Liver (tissue), 9 donors: ENCODE data around the gene ERMARD. TPM values are rescaled to one million over a fixed set of nuclear protein-coding genes. Genes with fewer than 3 reads are reported as not detected.

Experiments used
- DNase-seq: peaks from one replicate; pipeline ENCODE4 v3.0.0-alpha.2; 2017; ENCODE audit warnings: low spot score
- H3K27ac ChIP-seq, 2 donors: one replicate each; pipeline ENCODE4 v1.7.0; 2013; ENCODE audit warnings: inconsistent platforms in 2 of 2, low read length in 2 of 2, control low read depth in 1 of 2, low read depth in 1 of 2, mild to moderate bottlenecking in 1 of 2
- H3K27me3 ChIP-seq, 4 donors: one replicate each; pipeline versions ENCODE4 v1.6.1 to v1.7.0; 2013; ENCODE audit warnings: low read length in 3 of 4, inconsistent platforms in 1 of 4, mild to moderate bottlenecking in 1 of 4, moderate library complexity in 1 of 4; ENCODE audit not compliant: control insufficient read depth in 4 of 4, insufficient read depth in 4 of 4
- H3K36me3 ChIP-seq, 4 donors: one replicate each; pipeline versions ENCODE4 v1.6.1 to v1.7.0; 2013; ENCODE audit warnings: low read length in 3 of 4, mild to moderate bottlenecking in 3 of 4, low read depth in 1 of 4, moderate library complexity in 1 of 4; ENCODE audit not compliant: control insufficient read depth in 4 of 4, insufficient read depth in 3 of 4
- H3K4me1 ChIP-seq, 4 donors: one replicate each; pipeline versions ENCODE4 v1.6.1 to v1.7.0; 2013; ENCODE audit warnings: low read length in 3 of 4, mild to moderate bottlenecking in 3 of 4, moderate library complexity in 1 of 4; ENCODE audit not compliant: control insufficient read depth in 4 of 4, insufficient read depth in 4 of 4
- H3K4me3 ChIP-seq, 3 donors: one replicate each; pipeline versions ENCODE4 v1.6.1 to v1.7.0; 2013; ENCODE audit warnings: low read length in 3 of 3, control low read depth in 1 of 3, low read depth in 1 of 3, mild to moderate bottlenecking in 1 of 3
- H3K9ac ChIP-seq, 2 donors: one replicate each; pipeline ENCODE4 v1.7.0; 2013; ENCODE audit warnings: low read length in 2 of 2, mild to moderate bottlenecking in 2 of 2, moderate library complexity in 2 of 2, control low read depth in 1 of 2, low read depth in 1 of 2
- H3K9me3 ChIP-seq, 4 donors: one replicate each; pipeline versions ENCODE4 v1.6.1 to v1.7.0; 2013; ENCODE audit warnings: low read length in 3 of 4; ENCODE audit not compliant: control insufficient read depth in 4 of 4
- ATF3 ChIP-seq: IDR thresholded peaks from 2 replicates; pipeline ENCODE4 v1.6.1; 2016; ENCODE audit warnings: antibody characterized with exemption
- CTCF ChIP-seq: fragments of 150-350 bp; IDR thresholded peaks from 2 replicates; pipeline ENCODE4 v1.5.1; 2017; ENCODE audit warnings: improper control_type of control experiment, low read depth, low read length; ENCODE audit not compliant: missing input control
- EGR1 ChIP-seq, 2 donors: IDR thresholded peaks; 2 replicates each; pipeline ENCODE4 v1.6.1; 2016 to 2018; ENCODE audit warnings: antibody characterized with exemption in 2 of 2, low read depth in 2 of 2
- FOXA1 ChIP-seq: IDR thresholded peaks from 2 replicates; pipeline ENCODE4 v1.6.1; 2016; ENCODE audit warnings: antibody characterized with exemption
- FOXA2 ChIP-seq: IDR thresholded peaks from 2 replicates; pipeline ENCODE4 v1.6.1; 2016; ENCODE audit warnings: antibody characterized with exemption
- GABPA ChIP-seq, 2 donors: IDR thresholded peaks in 1 of 2; conservative IDR thresholded peaks in 1 of 2; 2 replicates each; pipeline ENCODE4 v1.6.1; 2016; ENCODE audit warnings: antibody characterized with exemption in 2 of 2, mild to moderate bottlenecking in 1 of 2, moderate library complexity in 1 of 2
- HNF4A ChIP-seq, 2 donors: conservative IDR thresholded peaks; 2 replicates each; pipeline ENCODE4 v1.6.1; 2016; ENCODE audit warnings: antibody characterized with exemption in 2 of 2, mild to moderate bottlenecking in 2 of 2
- HNF4G ChIP-seq: IDR thresholded peaks from 2 replicates; pipeline ENCODE4 v1.6.1; 2016; ENCODE audit warnings: antibody characterized with exemption
- JUND ChIP-seq, 2 donors: IDR thresholded peaks; 2 replicates each; pipeline ENCODE4 v1.6.1; 2016; ENCODE audit warnings: antibody characterized with exemption in 2 of 2
- MAX ChIP-seq: IDR thresholded peaks from 2 replicates; pipeline ENCODE4 v1.6.1; 2016; ENCODE audit warnings: antibody characterized with exemption
- NR2F2 ChIP-seq: IDR thresholded peaks from 2 replicates; pipeline ENCODE4 v1.6.1; 2016; ENCODE audit warnings: antibody characterized with exemption
- RAD21 ChIP-seq, 2 donors: IDR thresholded peaks; 2 replicates each; pipeline ENCODE4 v1.6.1; 2016; ENCODE audit warnings: antibody characterized with exemption in 2 of 2, mild to moderate bottlenecking in 2 of 2
- REST ChIP-seq: IDR thresholded peaks from 2 replicates; pipeline ENCODE4 v1.6.1; 2016; ENCODE audit warnings: antibody characterized with exemption, mild to moderate bottlenecking
- RXRA ChIP-seq, 2 donors: IDR thresholded peaks; 2 replicates each; pipeline ENCODE4 v1.6.1; 2017 to 2018; ENCODE audit warnings: antibody characterized with exemption in 2 of 2, mild to moderate bottlenecking in 1 of 2
- SP1 ChIP-seq: IDR thresholded peaks from 2 replicates; pipeline ENCODE4 v1.6.1; 2018; ENCODE audit warnings: antibody characterized with exemption, mild to moderate bottlenecking
- TAF1 ChIP-seq: conservative IDR thresholded peaks from 2 replicates; pipeline ENCODE4 v1.6.1; 2016; ENCODE audit warnings: antibody characterized with exemption, mild to moderate bottlenecking
- YY1 ChIP-seq: IDR thresholded peaks from 2 replicates; pipeline ENCODE4 v1.6.1; 2016; ENCODE audit warnings: antibody characterized with exemption, mild to moderate bottlenecking
- ZBTB33 ChIP-seq: IDR thresholded peaks from 2 replicates; pipeline ENCODE4 v1.6.1; 2016; ENCODE audit warnings: antibody characterized with exemption
- WGBS: extraction: QIAGEN DNeasy Blood & Tissue Kit; methylation state at CpG from one replicate; pipeline ENCODE4 v1.1.7; 2013; 5-methylcytosine and 5-hydroxymethylcytosine counted together
- polyA plus RNA-seq, 2 donors: library from polyadenylated mRNA; stranded (reverse) in 1 of 2; unstranded in 1 of 2; fragments of 200-250 nt in 1 of 2; fragments of >200 nt in 1 of 2; fragmentation: Nextera tagmentation in 1 of 2; extraction: Ambion mirVana in 1 of 2; gene quantifications; one replicate each; pipeline versions ENCODE4 v1.2.1 to v1.2.3, GENCODE V29; 2013 to 2015
- total RNA-seq, 2 donors: library from RNA; depleted of rRNA; stranded (reverse); fragments of >200 nt; gene quantifications; one replicate each; pipeline ENCODE4 v1.2.3, GENCODE V29; 2014
- donor health status: healthy.
- donor health status: healthy.
- donor health status: healthy.
- donor health status: healthy.
- donor health status: healthy.

ERMARD gene
- total and polyA plus RNA-seq, 4 donors: 10.1 to 20.7 (median 14.0) TPM

GRCh38 chr6:169701954-169702839 is 49.2 kb upstream of the ERMARD start, which contains the start of the genes C6orf120 and WDR27:
Gene C6orf120 (plus strand): TSS chr6:169702126. CDS start chr6:169702460, 334 bp downstream.
Gene WDR27 (minus strand): TSS chr6:169702029. CDS start chr6:169689005, 13,024 bp downstream.
- Histone ChIP-seq H3K27me3 (no peaks in the 10 kb centered on the region), H3K36me3 (peaks cover 0 to 7% (median 1%) of the 10 kb centered on the region in 4 donors), H3K4me1 (peaks cover 3 to 43% (median 28%) of the 10 kb centered on the region in 4 donors), H3K9ac (peak within 1 kb of the TSS; percentile 61 to 91), H3K9me3 (no peaks in the 10 kb centered on the region), H3K4me3 (peak within 1 kb of the TSS; percentile 73 to 98 (median 93)), H3K27ac (peak within 1 kb of the TSS; percentile 78 to 89)
- TF ChIP-seq GABPA (IDR thresholded peaks at IDR 0.05 in 1 of 2, conservative IDR thresholded peaks at IDR 0.05 in 1 of 2): peak; percentile 88 to 98
- peak; percentile 75 to 83 for TF ChIP-seq EGR1 (IDR thresholded peaks at IDR 0.05; ENCODE audit: low read depth in 2 of 2)
- no peak for TF ChIP-seq CTCF
- peak; percentile 33 for TF ChIP-seq SP1
- no peak for TF ChIP-seq RXRA (IDR thresholded peaks at IDR 0.05)
- TF ChIP-seq MAX: no peak
- TF ChIP-seq HNF4A (conservative IDR thresholded peaks at IDR 0.05): no peak
- TF ChIP-seq HNF4G: no peak
- TF ChIP-seq ATF3: no peak
- no peak for TF ChIP-seq FOXA1
- TF ChIP-seq RAD21 (IDR thresholded peaks at IDR 0.05): peak; percentile 32 to 35
- peak; percentile 7 for TF ChIP-seq YY1
- peak; percentile 58 for TF ChIP-seq REST
- no peak for TF ChIP-seq FOXA2
- peak; percentile 99 for TF ChIP-seq ZBTB33
- no peak for TF ChIP-seq JUND (IDR thresholded peaks at IDR 0.05)
- no peak for TF ChIP-seq NR2F2
- TF ChIP-seq TAF1: peak; percentile 59
- WGBS: under 1% methylated on average over 92 of the region's 92 CpGs
- peak; percentile 95 for DNase-seq
